Brain microvascular endothelial cell (primary cell): Measurements from ENCODE around the gene RHOBTB1.

ENCODE experiments used
- DNase-seq: peaks from one replicate; pipeline ENCODE4 v3.0.0-alpha.2; 2020
- H3K27ac ChIP-seq: fragments of 250-450 bp; sonication (Bioruptor Pico); 2 replicates; pipeline ENCODE4 v1.5.1; 2020; ENCODE audit warnings: mild to moderate bottlenecking, moderate library complexity
- H3K27me3 ChIP-seq: fragments of 250-450 bp; sonication (Bioruptor Pico); replicated peaks from 2 replicates; pipeline ENCODE4 v1.5.1; 2020; ENCODE audit warnings: mild to moderate bottlenecking
- H3K36me3 ChIP-seq: fragments of 250-450 bp; sonication (Bioruptor Pico); replicated peaks from 2 replicates; pipeline ENCODE4 v1.5.1; 2020; ENCODE audit warnings: mild to moderate bottlenecking
- H3K4me3 ChIP-seq: 2 replicates; pipeline ENCODE4 v1.5.1; 2011; ENCODE audit warnings: low read depth, mild to moderate bottlenecking, control low read depth, low read length, moderate library complexity
- in situ Hi-C: cut with HindIII; loops from 2 replicates; pipeline ENCODE4 v1.10.0; 2017; ENCODE audit warnings: low sequenced_read_pairs, low pct_ligation_motif_present
- TF ChIP-seq, protein P1 (sequence below): IDR thresholded peaks from 2 replicates; pipeline ENCODE4 v1.5.1; 2011; ENCODE audit warnings: low read depth, mild to moderate bottlenecking, moderate library complexity, low read length, control low read depth, inconsistent platforms; ENCODE audit errors: missing control alignments

Gene RHOBTB1

DNA sequence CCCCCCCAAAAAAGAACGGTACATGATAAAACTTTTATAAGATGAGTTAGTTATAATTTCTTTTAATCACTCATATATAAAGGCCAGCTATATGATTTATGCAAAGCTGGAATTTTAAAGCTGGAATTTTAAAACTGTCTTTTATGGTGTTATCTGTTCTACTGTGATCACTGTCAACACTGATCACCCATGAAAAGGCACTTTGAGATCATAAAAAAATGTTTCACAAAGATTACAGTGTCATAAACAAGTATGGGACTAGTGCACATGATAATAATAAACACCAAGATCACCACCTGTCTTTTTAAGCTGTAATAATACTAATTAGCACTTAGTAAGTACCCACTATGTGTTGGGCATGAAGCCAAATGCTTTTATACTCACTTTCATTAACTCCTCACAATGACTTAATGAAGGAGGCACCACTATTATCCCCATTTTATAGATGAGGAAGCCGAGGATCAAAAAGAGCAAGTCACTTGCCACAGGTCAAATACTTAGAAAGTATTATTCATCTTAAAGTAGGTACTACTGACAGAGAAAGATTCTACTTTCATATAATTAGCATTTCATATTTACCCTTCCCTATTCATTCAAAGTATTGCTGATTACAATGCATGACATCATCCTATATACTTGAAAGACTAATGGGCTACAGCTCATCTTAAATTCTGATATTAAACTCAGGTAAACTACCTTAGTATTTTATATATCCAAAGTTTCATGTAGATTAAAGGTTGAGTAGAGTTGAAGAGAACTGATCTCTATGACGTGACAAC is 8.3 kb upstream of the RHOBTB1 start:
- no peaks in the 10 kb centered on the region for H3K27me3 ChIP-seq
- in situ Hi-C loops = no loop called here
- H3K36me3 ChIP-seq = no peaks in the 10 kb centered on the region
- no peak for DNase-seq
- no peak overlapping the region for H3K4me3 ChIP-seq
- TF ChIP-seq, protein P1, sequence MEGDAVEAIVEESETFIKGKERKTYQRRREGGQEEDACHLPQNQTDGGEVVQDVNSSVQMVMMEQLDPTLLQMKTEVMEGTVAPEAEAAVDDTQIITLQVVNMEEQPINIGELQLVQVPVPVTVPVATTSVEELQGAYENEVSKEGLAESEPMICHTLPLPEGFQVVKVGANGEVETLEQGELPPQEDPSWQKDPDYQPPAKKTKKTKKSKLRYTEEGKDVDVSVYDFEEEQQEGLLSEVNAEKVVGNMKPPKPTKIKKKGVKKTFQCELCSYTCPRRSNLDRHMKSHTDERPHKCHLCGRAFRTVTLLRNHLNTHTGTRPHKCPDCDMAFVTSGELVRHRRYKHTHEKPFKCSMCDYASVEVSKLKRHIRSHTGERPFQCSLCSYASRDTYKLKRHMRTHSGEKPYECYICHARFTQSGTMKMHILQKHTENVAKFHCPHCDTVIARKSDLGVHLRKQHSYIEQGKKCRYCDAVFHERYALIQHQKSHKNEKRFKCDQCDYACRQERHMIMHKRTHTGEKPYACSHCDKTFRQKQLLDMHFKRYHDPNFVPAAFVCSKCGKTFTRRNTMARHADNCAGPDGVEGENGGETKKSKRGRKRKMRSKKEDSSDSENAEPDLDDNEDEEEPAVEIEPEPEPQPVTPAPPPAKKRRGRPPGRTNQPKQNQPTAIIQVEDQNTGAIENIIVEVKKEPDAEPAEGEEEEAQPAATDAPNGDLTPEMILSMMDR = no peak
- no peak overlapping the region for H3K27ac ChIP-seq

- Histone ChIP-seq H3K27me3 (no peaks in the 10 kb centered on the region), H3K36me3 (no peaks in the 10 kb centered on the region), H3K4me3 (no peak overlapping the region), H3K27ac (no peak overlapping the region)
- TF ChIP-seq, protein P1 = no peak
- no peak for DNase-seq
- in situ Hi-C loops = no loop called here
Observed at GRCh38 chr10:60951272-60951724, 7.3 kb upstream of the RHOBTB1 start.

DNA sequence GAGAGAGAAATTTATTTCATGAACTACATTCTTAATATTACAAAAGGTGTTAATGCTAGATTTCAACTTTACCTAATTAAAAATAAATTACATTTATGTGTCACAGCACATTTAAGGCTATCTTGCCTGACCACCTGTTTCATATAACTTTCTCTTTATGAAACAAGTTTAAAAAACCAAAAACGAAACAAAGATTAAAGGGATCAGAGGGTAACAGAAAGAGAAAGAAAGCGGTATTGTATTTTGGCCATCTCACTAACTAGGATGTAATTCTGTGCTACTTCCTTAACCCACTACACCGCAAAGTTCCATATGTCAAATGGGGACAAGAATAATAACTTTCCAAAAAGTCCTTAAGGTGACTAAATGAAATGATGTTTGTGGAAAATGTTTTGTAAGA is 6.3 kb upstream of the RHOBTB1 start:
- no peak overlapping the region for H3K27ac ChIP-seq
- no peak for DNase-seq
- TF ChIP-seq, protein P1 = no peak
- H3K27me3 ChIP-seq = no peaks in the 10 kb centered on the region
- no peak overlapping the region for H3K4me3 ChIP-seq
- in situ Hi-C loops = no loop called here
- no peaks in the 10 kb centered on the region for H3K36me3 ChIP-seq

- in situ Hi-C loops = no loop called here
- Histone ChIP-seq H3K27me3 (no peaks in the 10 kb centered on the region), H3K27ac (no peak overlapping the region), H3K36me3 (no peaks in the 10 kb centered on the region), H3K4me3 (no peak overlapping the region)
- DNase-seq = no peak
- TF ChIP-seq, protein P1 = no peak
Observed at GRCh38 chr10:60948851-60949250, 4.9 kb upstream of the RHOBTB1 start.

- H3K27ac ChIP-seq = peak overlapping the region; percentile 94
- in situ Hi-C loops = no loop called here
- H3K4me3 ChIP-seq = peak overlapping the region; percentile 76
Observed at GRCh38 chr10:60944910-60945297, 919 bp upstream of the RHOBTB1 start.

More at GRCh38 chr10:60944910-60945297, 919 bp upstream of the RHOBTB1 start:
- no peaks in the 10 kb centered on the region for H3K36me3 ChIP-seq
- H3K27me3 ChIP-seq = no peaks in the 10 kb centered on the region
- TF ChIP-seq, protein P1 = no peak
- no peak for DNase-seq
